SK-N-MC (cell line): Measurements from ENCODE around the gene DST.

Experiments used
- EZH2 ChIP-seq: fragments of 200-600 bp; sonication (generic); IDR thresholded peaks from one replicate; pipeline ENCODE4 v1.6.1; 2017; ENCODE audit warnings: antibody characterized with exemption
- FOXP2 ChIP-seq: optimal IDR thresholded peaks from 2 replicates; pipeline ENCODE3; 2011; ENCODE audit warnings: mild to moderate bottlenecking, moderate library complexity; ENCODE audit not compliant: insufficient read depth; ENCODE audit errors: extremely low read length, control extremely low read depth
- POLR2AphosphoS5 ChIP-seq: IDR thresholded peaks from 2 replicates; pipeline ENCODE4 v1.6.1; 2012; ENCODE audit warnings: mild to moderate bottlenecking, low read depth, low read length, borderline replicate concordance

GRCh38 chr6:56491606-56492328 is 150.9 kb downstream of the DST start:
- TF ChIP-seq POLR2AphosphoS5 = no peak
- no peak for TF ChIP-seq EZH2
- no peak for TF ChIP-seq FOXP2
